Neural progenitor cell (in vitro differentiated cells): ENCODE measurements around the gene ARHGEF4. TPM values are rescaled to one million over a fixed set of nuclear protein-coding genes. Genes with fewer than 3 reads are reported as not detected.

ENCODE experiments used
- DNase-seq: peaks from one replicate; pipeline ENCODE4 v3.0.0-alpha.2; 2016; ENCODE audit warnings: low spot score
- H2AFZ ChIP-seq: fragments of 200-600 bp; sonication (generic); replicated peaks from 2 replicates; pipeline ENCODE4 v1.6.1; 2016; ENCODE audit warnings: antibody characterized with exemption
- H3F3A ChIP-seq: fragments of 200-600 bp; sonication (generic); 2 replicates; pipeline ENCODE4 v1.6.1; 2016; ENCODE audit warnings: antibody characterized with exemption, low read depth
- H3K27ac ChIP-seq: fragments of 200-600 bp; sonication (generic); 2 replicates; pipeline ENCODE4 v1.5.1; 2016; ENCODE audit warnings: mild to moderate bottlenecking
- H3K27me3 ChIP-seq: fragments of 200-600 bp; sonication (generic); 2 replicates; pipeline ENCODE4 v1.6.1; 2016; ENCODE audit warnings: mild to moderate bottlenecking, moderate library complexity
- H3K36me3 ChIP-seq: fragments of 200-600 bp; sonication (generic); 2 replicates; pipeline ENCODE4 v1.5.1; 2016
- H3K4me1 ChIP-seq: fragments of 200-600 bp; sonication (generic); 2 replicates; pipeline ENCODE4 v1.6.1; 2016; ENCODE audit warnings: mixed run types
- H3K4me2 ChIP-seq: fragments of 200-600 bp; sonication (generic); 2 replicates; pipeline ENCODE4 v1.6.1; 2016
- H3K4me3 ChIP-seq: fragments of 200-600 bp; sonication (generic); 2 replicates; pipeline ENCODE4 v1.5.1; 2016
- H3K79me2 ChIP-seq: fragments of 200-600 bp; sonication (generic); 2 replicates; pipeline ENCODE4 v1.6.1; 2016; ENCODE audit warnings: low read depth
- H3K9ac ChIP-seq: fragments of 200-600 bp; sonication (generic); 2 replicates; pipeline ENCODE4 v1.6.1; 2016
- H3K9me3 ChIP-seq: fragments of 200-600 bp; sonication (generic); 2 replicates; pipeline ENCODE4 v1.5.1; 2016; ENCODE audit warnings: low read depth
- H4K20me1 ChIP-seq: fragments of 200-600 bp; sonication (generic); 2 replicates; pipeline ENCODE4 v1.6.1; 2016; ENCODE audit warnings: low read depth
- H3K27ac Mint-ChIP-seq: 3 replicates; pipeline ENCODE4 v1.8.0; 2021; ENCODE audit warnings: mixed read lengths
- H3K27me3 Mint-ChIP-seq: 2 replicates; pipeline ENCODE4 v1.8.0; 2022; ENCODE audit warnings: low read depth, mild to moderate bottlenecking, inconsistent platforms, moderate library complexity, mixed read lengths; ENCODE audit not compliant: insufficient read depth
- H3K36me3 Mint-ChIP-seq: 3 replicates; pipeline ENCODE4 v1.8.0; 2021; ENCODE audit warnings: mixed read lengths
- H3K4me1 Mint-ChIP-seq: 3 replicates; pipeline ENCODE4 v1.8.0; 2021; ENCODE audit warnings: mixed read lengths
- H3K4me3 Mint-ChIP-seq: 3 replicates; pipeline ENCODE4 v1.8.0; 2021; ENCODE audit warnings: mild to moderate bottlenecking, moderate library complexity, mixed read lengths
- H3K9me3 Mint-ChIP-seq: 3 replicates; pipeline ENCODE4 v1.8.0; 2020; ENCODE audit warnings: mixed read lengths
- EZH2 ChIP-seq: fragments of 200-600 bp; sonication (generic); IDR thresholded peaks from 2 replicates; pipeline ENCODE4 v1.6.1; 2017; ENCODE audit warnings: antibody characterized with exemption, mild to moderate bottlenecking, moderate library complexity
- EZH2phosphoT487 ChIP-seq: fragments of 200-600 bp; sonication (generic); IDR thresholded peaks from 2 replicates; pipeline ENCODE4 v1.6.1; 2017; ENCODE audit warnings: antibody characterized with exemption
- total RNA-seq: library from RNA; depleted of rRNA; stranded (reverse); fragments of >200 nt; gene quantifications from 2 replicates; pipeline ENCODE4 v1.2.3, GENCODE V29; 2015; ENCODE audit warnings: low replicate concordance
- TF ChIP-seq, protein P1 (sequence below): fragments of 200-600 bp; sonication (generic); IDR thresholded peaks from 2 replicates; pipeline ENCODE4 v1.5.1; 2017; ENCODE audit warnings: antibody characterized with exemption, mild to moderate bottlenecking

The ARHGEF4 gene
- total RNA-seq, 1 donor from 2014 or later: 22.8 TPM

DNA sequence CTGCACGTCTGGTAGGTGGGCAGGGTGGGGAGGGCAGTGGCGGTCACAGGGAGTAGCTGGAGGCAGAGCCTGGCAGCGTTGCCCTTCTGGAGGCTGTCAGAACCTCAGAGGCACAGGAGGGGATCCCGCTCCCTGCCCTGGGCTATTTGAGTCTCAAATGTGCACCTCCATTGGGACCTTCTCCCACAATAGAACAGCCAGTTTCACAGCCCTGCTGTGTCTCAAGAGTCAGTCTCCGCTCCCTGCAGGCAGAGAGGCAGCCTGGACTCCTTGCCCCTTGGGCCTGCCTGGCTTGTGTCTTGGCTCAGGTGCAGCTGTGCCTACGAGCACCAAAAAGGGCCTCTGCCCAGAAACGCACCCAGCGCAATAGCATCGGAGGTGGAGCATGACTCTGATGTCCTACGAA is 199.1 kb downstream of the ARHGEF4 start:
- Histone ChIP-seq H3F3A (peaks cover 6% of the 10 kb centered on the region), H3K27me3 (peaks cover 32% of the 10 kb centered on the region), H3K9me3 (no peaks in the 10 kb centered on the region), H3K79me2 (no peaks in the 10 kb centered on the region), H3K27ac (no peak overlapping the region), H4K20me1 (peaks cover 25% of the 10 kb centered on the region), H3K36me3 (no peaks in the 10 kb centered on the region), H3K4me2 (peak overlapping the region; percentile 89), H3K9ac (no peak overlapping the region), H3K4me1 (peaks cover 19% of the 10 kb centered on the region), H2AFZ (no peak overlapping the region), H3K4me3 (peak overlapping the region; percentile 48)
- Mint-ChIP-seq H3K4me1 (peaks cover 12% of the 10 kb centered on the region), H3K27me3 (peaks cover 13% of the 10 kb centered on the region), H3K9me3 (no peaks in the 10 kb centered on the region), H3K27ac (no peak overlapping the region), H3K36me3 (no peaks in the 10 kb centered on the region), H3K4me3 (peak overlapping the region; percentile 73)
- no peak for TF ChIP-seq EZH2
- TF ChIP-seq, protein P1, sequence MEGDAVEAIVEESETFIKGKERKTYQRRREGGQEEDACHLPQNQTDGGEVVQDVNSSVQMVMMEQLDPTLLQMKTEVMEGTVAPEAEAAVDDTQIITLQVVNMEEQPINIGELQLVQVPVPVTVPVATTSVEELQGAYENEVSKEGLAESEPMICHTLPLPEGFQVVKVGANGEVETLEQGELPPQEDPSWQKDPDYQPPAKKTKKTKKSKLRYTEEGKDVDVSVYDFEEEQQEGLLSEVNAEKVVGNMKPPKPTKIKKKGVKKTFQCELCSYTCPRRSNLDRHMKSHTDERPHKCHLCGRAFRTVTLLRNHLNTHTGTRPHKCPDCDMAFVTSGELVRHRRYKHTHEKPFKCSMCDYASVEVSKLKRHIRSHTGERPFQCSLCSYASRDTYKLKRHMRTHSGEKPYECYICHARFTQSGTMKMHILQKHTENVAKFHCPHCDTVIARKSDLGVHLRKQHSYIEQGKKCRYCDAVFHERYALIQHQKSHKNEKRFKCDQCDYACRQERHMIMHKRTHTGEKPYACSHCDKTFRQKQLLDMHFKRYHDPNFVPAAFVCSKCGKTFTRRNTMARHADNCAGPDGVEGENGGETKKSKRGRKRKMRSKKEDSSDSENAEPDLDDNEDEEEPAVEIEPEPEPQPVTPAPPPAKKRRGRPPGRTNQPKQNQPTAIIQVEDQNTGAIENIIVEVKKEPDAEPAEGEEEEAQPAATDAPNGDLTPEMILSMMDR: no peak
- no peak for TF ChIP-seq EZH2phosphoT487
- DNase-seq: no peak

DNA sequence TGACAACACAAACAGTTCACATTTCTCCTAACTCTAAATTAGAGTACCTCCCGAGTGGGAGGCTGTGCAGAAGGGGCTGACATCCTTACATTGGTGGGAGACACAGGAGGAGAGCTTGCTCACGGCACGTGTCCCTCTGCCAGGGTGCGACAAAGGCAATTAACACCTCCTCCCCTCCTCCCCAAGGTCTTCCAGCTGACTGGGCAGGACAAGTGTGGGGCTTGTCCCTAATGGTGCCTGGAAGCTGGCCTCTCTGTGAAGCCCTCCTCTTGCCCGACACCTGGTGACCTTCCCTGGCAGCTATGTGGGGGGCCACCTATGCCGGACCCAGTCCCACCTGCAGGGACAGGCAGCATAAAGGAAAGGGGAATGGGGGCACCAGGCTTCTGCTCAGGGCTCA is 199.6 kb downstream of the ARHGEF4 start:
- Histone ChIP-seq H3K4me1 (peaks cover 19% of the 10 kb centered on the region), H3K4me3 (no peak overlapping the region), H3K9ac (no peak overlapping the region), H4K20me1 (peaks cover 25% of the 10 kb centered on the region), H2AFZ (no peak overlapping the region), H3K27me3 (peaks cover 32% of the 10 kb centered on the region), H3K9me3 (no peaks in the 10 kb centered on the region), H3K4me2 (no peak overlapping the region), H3K36me3 (no peaks in the 10 kb centered on the region), H3K27ac (no peak overlapping the region), H3K79me2 (no peaks in the 10 kb centered on the region), H3F3A (peaks cover 6% of the 10 kb centered on the region)
- H3K4me1 Mint-ChIP-seq: peaks cover 16% of the 10 kb centered on the region
- no peaks in the 10 kb centered on the region for H3K9me3 Mint-ChIP-seq
- H3K4me3 Mint-ChIP-seq: peak overlapping the region; percentile 73
- peaks cover 4% of the 10 kb centered on the region for H3K36me3 Mint-ChIP-seq
- TF ChIP-seq EZH2: no peak
- TF ChIP-seq EZH2phosphoT487: no peak
- TF ChIP-seq, protein P1: no peak
- DNase-seq: no peak
- H3K27ac Mint-ChIP-seq: no peak overlapping the region
- peaks cover 13% of the 10 kb centered on the region for H3K27me3 Mint-ChIP-seq

DNA sequence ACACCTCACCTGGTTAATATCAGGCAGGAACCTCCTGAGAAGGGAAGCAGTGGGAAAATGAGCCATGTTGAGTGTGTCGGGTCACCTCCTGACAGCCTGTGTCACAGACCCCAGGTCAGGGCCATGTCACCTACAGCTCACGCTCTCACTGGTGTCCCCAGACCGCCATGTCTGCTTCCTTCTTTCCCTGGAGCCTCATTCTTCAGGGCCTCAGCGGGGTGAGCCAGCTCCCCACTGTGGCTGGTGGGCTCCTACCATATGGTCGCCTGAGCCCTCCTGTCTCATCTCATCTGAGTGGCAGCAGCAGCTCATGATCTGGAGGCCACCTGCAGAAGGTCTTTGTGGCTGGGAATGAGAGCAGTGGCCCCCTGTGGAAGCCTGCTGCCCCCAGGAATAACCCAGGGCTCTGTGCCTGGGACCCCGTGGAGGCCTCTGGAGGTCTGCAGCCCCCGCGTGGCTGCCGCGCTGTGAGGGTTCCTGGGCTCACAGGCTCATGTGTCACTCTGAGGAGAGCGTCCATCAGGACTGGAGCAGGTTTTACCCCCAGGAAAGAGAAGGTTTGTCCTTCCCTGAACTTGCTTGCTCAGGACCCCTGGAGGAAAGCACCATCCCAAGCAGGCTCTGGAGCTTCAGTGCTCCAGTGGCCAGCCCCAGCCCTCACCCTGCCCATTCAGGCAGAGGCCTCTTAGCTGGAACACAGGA is 200.1 kb downstream of the ARHGEF4 start:
- Histone ChIP-seq H3F3A (peaks cover 6% of the 10 kb centered on the region), H3K9ac (no peak overlapping the region), H3K4me3 (no peak overlapping the region), H3K9me3 (no peaks in the 10 kb centered on the region), H3K4me2 (no peak overlapping the region), H3K4me1 (peaks cover 19% of the 10 kb centered on the region), H4K20me1 (peaks cover 25% of the 10 kb centered on the region), H3K36me3 (no peaks in the 10 kb centered on the region), H3K27me3 (peaks cover 32% of the 10 kb centered on the region), H2AFZ (no peak overlapping the region), H3K79me2 (no peaks in the 10 kb centered on the region), H3K27ac (no peak overlapping the region)
- DNase-seq: no peak
- H3K9me3 Mint-ChIP-seq: no peaks in the 10 kb centered on the region
- H3K4me3 Mint-ChIP-seq: no peak overlapping the region
- peaks cover 13% of the 10 kb centered on the region for H3K27me3 Mint-ChIP-seq
- TF ChIP-seq EZH2: no peak
- peaks cover 18% of the 10 kb centered on the region for H3K4me1 Mint-ChIP-seq
- no peak overlapping the region for H3K27ac Mint-ChIP-seq
- peaks cover 6% of the 10 kb centered on the region for H3K36me3 Mint-ChIP-seq
